ENCODE measurements around the gene STX10.

STX10 gene

GRCh38 chr19:13100031-13100588 is 50.1 kb downstream of the STX10 start:
- DNase-seq (ENCODE audit: low read depth) = no peak

GRCh38 chr19:13099073-13099999 is 50.8 kb downstream of the STX10 start:
- DNase-seq (ENCODE audit: low read depth) = peak; percentile 67

GRCh38 chr19:13098277-13099072 is 51.7 kb downstream of the STX10 start:
- no peak for DNase-seq (ENCODE audit: low read depth)

- no peak for DNase-seq (ENCODE audit: low read depth)
Observed at GRCh38 chr19:13097463-13098258, 52.5 kb downstream of the STX10 start.

- no peak for DNase-seq (ENCODE audit: low read depth)
Observed at GRCh38 chr19:13097033-13097462, 53.1 kb downstream of the STX10 start.

- DNase-seq (ENCODE audit: low read depth) = no peak
Observed at GRCh38 chr19:13095934-13096927, 53.9 kb downstream of the STX10 start.

GRCh38 chr19:13095393-13095784 is 54.8 kb downstream of the STX10 start:
- DNase-seq (ENCODE audit: low read depth) = no peak

GRCh38 chr19:13094771-13095392 is 55.3 kb downstream of the STX10 start:
- no peak for DNase-seq (ENCODE audit: low read depth)

- no peak for DNase-seq (ENCODE audit: low read depth)
Observed at GRCh38 chr19:13094106-13094504, 56.1 kb downstream of the STX10 start.
